ENCODE results near the gene IQGAP1.
"Not testable (repeated sequence)": the region's sequence is repeated elsewhere in the genome, so short reads cannot be mapped to it uniquely, and the experiment has no call there.

Gene IQGAP1

GRCh38 chr15:90412356-90413194 is 24.5 kb downstream of the IQGAP1 start:
- peak in 1 of 5 experiments; percentile 51 for DNase-seq

GRCh38 chr15:90413411-90414379 is 25.7 kb downstream of the IQGAP1 start:
- DNase-seq = no peak

- no peak for DNase-seq
Measured at GRCh38 chr15:90414408-90415028, 26.5 kb downstream of the IQGAP1 start.

GRCh38 chr15:90416052-90416451 is 28.0 kb downstream of the IQGAP1 start:
- DNase-seq = not testable (repeated sequence)

- no peak for DNase-seq
Measured at GRCh38 chr15:90418627-90419026, 30.6 kb downstream of the IQGAP1 start.

- DNase-seq = peak in 1 of 5 experiments; percentile 66
Measured at GRCh38 chr15:90419206-90419605, 31.2 kb downstream of the IQGAP1 start.

GRCh38 chr15:90419738-90420406 is 31.8 kb downstream of the IQGAP1 start:
- DNase-seq = peak in 1 of 5 experiments; percentile 84

GRCh38 chr15:90420451-90420850 is 32.4 kb downstream of the IQGAP1 start:
- no peak for DNase-seq

GRCh38 chr15:90421527-90421926 is 33.5 kb downstream of the IQGAP1 start:
- DNase-seq = no peak

- DNase-seq = no peak
Measured at GRCh38 chr15:90422043-90422442, 34.0 kb downstream of the IQGAP1 start.

GRCh38 chr15:90422936-90423335 is 34.9 kb downstream of the IQGAP1 start:
- no peak for DNase-seq

GRCh38 chr15:90423801-90424319 is 35.8 kb downstream of the IQGAP1 start:
- DNase-seq = no peak

- no peak for DNase-seq
Measured at GRCh38 chr15:90425726-90426346, 37.8 kb downstream of the IQGAP1 start.

GRCh38 chr15:90427185-90427584 is 39.1 kb downstream of the IQGAP1 start:
- DNase-seq = no peak

GRCh38 chr15:90432253-90432652 is 44.2 kb downstream of the IQGAP1 start:
- no peak for DNase-seq

GRCh38 chr15:90435652-90436337 is 47.8 kb downstream of the IQGAP1 start:
- DNase-seq = no peak

GRCh38 chr15:90436952-90437351 is 48.9 kb downstream of the IQGAP1 start:
- DNase-seq = no peak

- DNase-seq = no peak
Measured at GRCh38 chr15:90437516-90437915, 49.5 kb downstream of the IQGAP1 start.

- no peak for DNase-seq
Measured at GRCh38 chr15:90439946-90440345, 51.9 kb downstream of the IQGAP1 start.

GRCh38 chr15:90441027-90441426 is 53.0 kb downstream of the IQGAP1 start:
- no peak for DNase-seq

- no peak for DNase-seq
Measured at GRCh38 chr15:90442423-90442822, 54.4 kb downstream of the IQGAP1 start.
